C4-2B (cell line): ENCODE measurements around the gene NAGS.

Experiments
- CTCF ChIP-seq: fragments of 450-650 bp; conservative IDR thresholded peaks from 2 replicates; pipeline ENCODE4 v1.5.1; 2017; ENCODE audit warnings: mild to moderate bottlenecking
- ZFX ChIP-seq: fragments of 450-650 bp; IDR thresholded peaks from 2 replicates; pipeline ENCODE4 v1.6.1; 2017

- TF ChIP-seq CTCF: no peak
- no peak for TF ChIP-seq ZFX
Measured at GRCh38 chr17:43979011-43979410, 25.4 kb upstream of the NAGS start.
